Right lobe of liver (tissue), 4 donors: ENCODE data around the gene DEFB132.

ENCODE experiments used
- CTCF ChIP-seq, 4 donors: fragments of 200-600 bp in 3 of 4; fragments of 450-650 bp in 1 of 4; IDR thresholded peaks; one replicate each; pipeline versions ENCODE4 v1.5.1 to v1.8.0; 2016 to 2022; ENCODE audit warnings: antibody characterized with exemption in 4 of 4, mild to moderate bottlenecking in 2 of 4
- POLR2A ChIP-seq: fragments of 450-650 bp; IDR thresholded peaks from one replicate; pipeline ENCODE4 v1.6.1; 2017; ENCODE audit warnings: antibody characterized with exemption, mild to moderate bottlenecking
- donor health status: DM: no; HTN: no; CAD: no.
- donor health status: DM: no; HTN: no; CAD: no.
- donor health status: DM: no; HTN: yes; CAD: no.

- TF ChIP-seq CTCF (IDR thresholded peaks at IDR 0.05) (no peak), POLR2A (no peak)
These were observed 19.3 kb downstream of the DEFB132 start for GRCh38 chr20:276620-277495.
